Skeletal muscle cell (primary cell): ENCODE data around the gene TSPYL4.

ENCODE experiments used
- DNase-seq: peaks from one replicate; pipeline ENCODE4 v3.0.0-alpha.2; 2010; ENCODE audit warnings: low read depth
- H3K4me3 ChIP-seq: 2 replicates; pipeline ENCODE4 v1.5.1; 2011; ENCODE audit warnings: low read depth, mild to moderate bottlenecking, control low read depth, low read length, moderate library complexity

The TSPYL4 gene

DNA sequence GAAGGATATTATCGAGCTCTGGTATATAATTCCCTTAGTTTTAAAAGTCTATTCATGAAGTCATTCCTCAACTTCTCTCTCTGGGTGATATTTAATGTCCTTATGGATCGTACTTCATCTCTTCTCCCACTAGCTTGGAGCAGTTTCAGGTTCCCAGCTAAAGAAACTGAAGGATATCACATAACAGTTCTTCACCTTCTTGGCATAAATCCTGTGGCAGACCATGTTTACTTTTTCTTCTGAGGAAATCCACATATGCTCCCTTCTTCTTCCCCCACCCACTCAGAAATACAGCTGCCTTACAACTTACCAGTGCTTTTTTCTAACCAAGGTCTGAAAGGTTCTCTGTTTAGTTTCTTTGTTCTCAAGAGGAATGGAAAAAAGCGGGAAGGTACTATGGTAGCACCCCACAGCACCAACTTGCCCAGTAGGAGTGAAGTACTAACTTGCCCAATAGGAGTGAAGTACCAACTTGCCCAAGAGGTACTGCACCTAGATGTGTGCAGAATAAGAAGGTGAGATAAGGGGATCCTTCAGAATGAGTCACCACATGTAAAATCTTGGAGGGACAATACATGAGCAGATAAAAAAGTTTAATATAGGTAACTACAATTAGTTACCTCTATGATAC is 53.1 kb downstream of the TSPYL4 start:
- no peak overlapping the region for H3K4me3 ChIP-seq

More for the DNA sequence above, 53.1 kb downstream of the TSPYL4 start:
- peak; percentile 36 for DNase-seq
